Measurements from ENCODE around the gene JAKMIP2. TPM values are rescaled to one million over a fixed set of nuclear protein-coding genes. Genes with fewer than 3 reads are reported as not detected.
A peak's percentile ranks its signal among the peaks of the same experiment; 100 is the strongest.

The JAKMIP2 gene
- total RNA-seq, 4 donors from 2014 or later, result 0.09 to 2.9 (median 0.18) TPM; not detected in 1

- intact Hi-C loops (cut with DNase I), result no loop called here
- TF ChIP-seq CTCF (IDR thresholded peaks at IDR 0.05) (no peak), POLR2A (IDR thresholded peaks at IDR 0.05) (no peak)
- peaks cover 0 to 23% (median 10%) of the 10 kb centered on the region in 3 donors for H3K4me1 ChIP-seq
- DNase-seq, result no peak
- no peak overlapping the region for H3K4me3 ChIP-seq
- no peaks in the 10 kb centered on the region for H3K9me3 ChIP-seq
- no peaks in the 10 kb centered on the region for H3K36me3 ChIP-seq
- WGBS, 2 donors, result 76 to 90% methylated on average over 4 of the region's 4 CpGs
- H3K27ac ChIP-seq, result peak overlapping the region in 3 of 4 donors; percentile 74 to 87 (median 78)
- no peaks in the 10 kb centered on the region for H3K27me3 ChIP-seq
These were observed 229.6 kb downstream of the JAKMIP2 start for GRCh38 chr5:147552897-147553296.

GRCh38 chr5:147551677-147552076 is 230.9 kb downstream of the JAKMIP2 start:
- intact Hi-C loops (cut with DNase I), result no loop called here

GRCh38 chr5:147547730-147548129 is 234.8 kb downstream of the JAKMIP2 start:
- Histone ChIP-seq H3K27ac (peak overlapping the region in 1 of 4 donors; percentile 14), H3K4me3 (no peak overlapping the region), H3K36me3 (no peaks in the 10 kb centered on the region), H3K9me3 (no peaks in the 10 kb centered on the region), H3K27me3 (no peaks in the 10 kb centered on the region), H3K4me1 (peaks cover 0 to 3% (median 0%) of the 10 kb centered on the region in 3 donors)
- DNase-seq, result no peak
- WGBS, 2 donors, result 48 to 49% methylated on average over 3 of the region's 3 CpGs
- intact Hi-C loops (cut with DNase I), result no loop called here
- TF ChIP-seq POLR2A (IDR thresholded peaks at IDR 0.05) (no peak), CTCF (IDR thresholded peaks at IDR 0.05) (no peak)

More at GRCh38 chr5:147551677-147552076, 230.9 kb downstream of the JAKMIP2 start:
- Histone ChIP-seq H3K9me3 (no peaks in the 10 kb centered on the region), H3K4me1 (peaks cover 0 to 23% (median 13%) of the 10 kb centered on the region in 3 donors), H3K27me3 (no peaks in the 10 kb centered on the region), H3K36me3 (no peaks in the 10 kb centered on the region), H3K27ac (peak overlapping the region in 3 of 4 donors; percentile 19 to 74 (median 36)), H3K4me3 (no peak overlapping the region)
- DNase-seq, result no peak
- WGBS, 2 donors, result 44 to 73% methylated on average over 1 of the region's 1 CpG
- no peak for TF ChIP-seq POLR2A (IDR thresholded peaks at IDR 0.05)
- no peak for TF ChIP-seq CTCF (IDR thresholded peaks at IDR 0.05)

GRCh38 chr5:147544556-147544955 is 238.0 kb downstream of the JAKMIP2 start:
- Histone ChIP-seq H3K9me3 (no peaks in the 10 kb centered on the region), H3K27ac (no peak overlapping the region), H3K4me3 (no peak overlapping the region), H3K4me1 (peaks cover 0 to 3% (median 0%) of the 10 kb centered on the region in 3 donors), H3K27me3 (no peaks in the 10 kb centered on the region), H3K36me3 (no peaks in the 10 kb centered on the region)
- intact Hi-C loops (cut with DNase I), result no loop called here
- no peak for DNase-seq
- TF ChIP-seq CTCF (IDR thresholded peaks at IDR 0.05), result no peak
- TF ChIP-seq POLR2A (IDR thresholded peaks at IDR 0.05), result no peak
- WGBS, 2 donors, result 64 to 67% methylated on average over 5 of the region's 5 CpGs

GRCh38 chr5:147539053-147539452 is 243.5 kb downstream of the JAKMIP2 start:
- intact Hi-C loops (cut with DNase I), result no loop called here
- 5 to 6% methylated on average over 1 of the region's 1 CpG for WGBS, 2 donors
- no peak overlapping the region for H3K27ac ChIP-seq
- no peaks in the 10 kb centered on the region for H3K9me3 ChIP-seq
- H3K4me1 ChIP-seq, result peaks cover 0 to 7% (median 0%) of the 10 kb centered on the region in 3 donors
- H3K36me3 ChIP-seq, result no peaks in the 10 kb centered on the region
- H3K27me3 ChIP-seq, result no peaks in the 10 kb centered on the region
- no peak for DNase-seq
- H3K4me3 ChIP-seq, result no peak overlapping the region
- TF ChIP-seq POLR2A (IDR thresholded peaks at IDR 0.05) (no peak), CTCF (IDR thresholded peaks at IDR 0.05) (no peak)
